HuH-7 (cell line): ENCODE data around the gene NPTX1.
A peak's percentile ranks its signal among the peaks of the same experiment; 100 is the strongest.

ENCODE experiments used
- DNase-seq: peaks from one replicate; pipeline ENCODE4 v3.0.0; 2011; ENCODE audit warnings: low spot score

NPTX1 gene

GRCh38 chr17:80443916-80444643, 32.3 kb downstream of the NPTX1 start:
- DNase-seq: no peak

GRCh38 chr17:80443498-80443897, 32.9 kb downstream of the NPTX1 start:
- DNase-seq: no peak

GRCh38 chr17:80442764-80443163, 33.6 kb downstream of the NPTX1 start:
- no peak for DNase-seq

- no peak for DNase-seq
Observed at GRCh38 chr17:80442323-80442659, 34.1 kb downstream of the NPTX1 start.

GRCh38 chr17:80441598-80442322, 34.6 kb downstream of the NPTX1 start:
- no peak for DNase-seq

- peak; percentile 93 for DNase-seq
Observed at GRCh38 chr17:80441133-80441578, 35.3 kb downstream of the NPTX1 start.

DNA sequence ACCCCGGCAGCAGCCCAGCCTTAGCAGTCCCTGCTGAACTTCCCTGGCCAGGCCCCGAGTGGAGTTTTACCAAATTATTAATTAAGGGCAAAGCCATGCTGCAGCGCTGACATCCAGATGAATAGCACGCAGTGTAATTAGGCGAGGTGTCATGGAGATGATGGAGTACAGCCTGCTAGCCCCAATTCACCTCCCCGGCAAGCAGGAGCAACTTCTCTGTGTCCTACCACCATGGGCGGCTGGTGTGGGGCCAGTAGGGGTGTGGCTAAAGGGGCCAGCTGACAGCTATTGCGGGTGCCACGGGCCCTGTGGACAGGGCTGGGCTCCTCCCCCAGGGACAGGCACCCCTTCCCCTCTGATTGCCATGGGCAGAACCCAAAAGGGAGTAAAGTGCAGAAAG, 36.9 kb downstream of the NPTX1 start:
- DNase-seq: no peak

DNA sequence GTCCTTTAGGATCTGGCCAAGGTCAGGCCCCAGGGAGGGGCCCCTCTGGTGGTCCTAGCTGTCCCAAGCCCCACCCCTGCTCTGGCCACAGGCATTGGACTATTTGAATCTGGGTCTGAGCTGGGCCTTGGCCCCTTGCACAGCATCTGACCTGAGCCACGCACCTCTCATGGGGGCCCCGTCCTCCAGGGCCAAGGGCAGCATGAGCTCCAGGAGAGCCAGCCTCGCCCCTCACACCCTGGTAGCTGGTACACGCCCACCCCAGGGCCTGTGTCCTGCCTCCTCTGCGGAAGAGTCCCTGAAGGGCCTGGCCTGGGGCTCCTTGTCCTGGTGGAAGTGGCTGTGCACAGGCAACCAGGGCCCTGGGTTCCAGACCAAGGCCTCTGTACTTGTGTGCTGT, 37.6 kb downstream of the NPTX1 start:
- no peak for DNase-seq

- no peak for DNase-seq
Observed at GRCh38 chr17:80437532-80437931, 38.9 kb downstream of the NPTX1 start.

DNA sequence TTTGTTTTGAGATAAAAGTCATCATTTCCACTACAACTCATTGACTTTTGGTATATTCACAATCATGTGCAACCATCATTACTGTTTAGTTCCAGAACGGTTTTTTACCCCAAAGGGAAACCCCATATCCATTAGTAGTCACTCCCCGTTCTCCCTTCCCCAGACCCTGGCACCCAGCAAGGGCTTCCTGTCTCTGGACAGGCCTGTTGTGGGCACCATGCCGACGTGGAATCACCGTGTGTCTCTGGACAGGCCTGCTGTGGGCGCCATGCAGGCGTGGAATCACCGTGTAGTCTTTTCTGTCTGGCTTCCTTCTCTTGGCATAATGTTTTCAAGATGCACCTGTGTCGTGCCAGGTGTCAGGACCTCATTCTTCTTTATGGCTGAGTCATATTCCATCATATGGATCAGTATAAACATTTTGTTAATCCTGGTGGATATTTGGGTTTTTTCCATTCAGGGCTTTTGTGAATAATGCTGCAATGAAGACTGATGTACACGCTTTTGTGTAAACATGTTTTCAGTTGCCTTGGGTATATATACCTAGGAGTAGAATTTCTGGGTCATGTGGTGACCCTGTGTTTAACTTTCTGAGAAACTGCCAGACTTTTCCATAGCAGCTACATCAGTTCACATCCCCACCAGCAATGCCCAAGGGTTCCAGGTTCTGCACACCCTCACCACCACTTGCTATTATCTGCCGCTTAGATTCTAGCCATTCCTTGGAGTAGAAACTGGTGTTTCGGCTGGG, 42.3 kb downstream of the NPTX1 start:
- DNase-seq: no peak

GRCh38 chr17:80432961-80433550, 43.4 kb downstream of the NPTX1 start:
- no peak for DNase-seq

- no peak for DNase-seq
Observed at GRCh38 chr17:80432350-80432955, 44.0 kb downstream of the NPTX1 start.

DNA sequence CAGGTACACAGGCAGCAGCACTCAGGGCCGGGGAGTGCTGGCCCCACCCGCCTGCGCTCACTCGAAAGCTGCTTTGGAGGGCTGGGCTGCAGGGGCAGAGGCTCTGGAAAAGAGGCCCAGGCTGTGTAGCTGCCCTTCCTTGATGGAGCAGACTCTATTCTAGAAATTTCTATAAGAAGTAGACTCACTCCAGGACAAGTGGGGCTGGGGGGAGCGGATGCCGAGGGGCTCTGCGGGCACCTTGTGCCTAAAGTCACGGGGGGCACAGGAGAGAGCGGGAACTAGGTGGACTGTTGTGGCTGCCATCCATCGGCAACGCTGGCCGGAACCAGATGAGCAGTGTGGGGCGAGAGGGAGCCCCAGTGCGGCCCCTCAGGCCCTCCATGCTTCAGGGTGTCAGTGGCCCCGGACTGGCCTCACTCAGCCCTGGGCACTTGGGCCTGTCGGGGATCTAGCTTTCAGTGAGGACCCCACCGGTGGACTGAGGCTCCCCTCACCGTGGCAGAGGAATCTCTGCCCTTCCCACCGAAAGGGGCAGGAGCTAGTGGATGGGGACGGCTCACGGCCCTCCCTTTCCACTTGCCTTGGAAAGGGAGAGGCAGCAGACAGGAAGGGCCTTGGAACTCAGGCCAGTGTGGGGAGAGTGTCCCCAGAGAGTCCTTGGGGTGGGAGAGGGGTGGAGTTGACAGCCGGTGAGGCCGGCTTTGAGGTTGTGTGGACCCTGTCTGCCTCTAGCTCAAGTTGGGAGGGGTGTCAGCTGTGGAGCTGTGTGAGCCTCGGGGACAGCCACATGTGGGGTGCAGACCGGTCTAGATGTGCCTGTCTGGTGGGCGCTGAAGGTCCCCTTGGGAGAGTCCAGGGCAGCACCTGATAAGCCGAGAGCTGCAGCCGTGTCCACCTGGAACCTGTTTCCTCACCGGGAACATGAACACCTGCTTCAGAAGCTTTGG, 44.9 kb downstream of the NPTX1 start:
- DNase-seq: no peak

DNA sequence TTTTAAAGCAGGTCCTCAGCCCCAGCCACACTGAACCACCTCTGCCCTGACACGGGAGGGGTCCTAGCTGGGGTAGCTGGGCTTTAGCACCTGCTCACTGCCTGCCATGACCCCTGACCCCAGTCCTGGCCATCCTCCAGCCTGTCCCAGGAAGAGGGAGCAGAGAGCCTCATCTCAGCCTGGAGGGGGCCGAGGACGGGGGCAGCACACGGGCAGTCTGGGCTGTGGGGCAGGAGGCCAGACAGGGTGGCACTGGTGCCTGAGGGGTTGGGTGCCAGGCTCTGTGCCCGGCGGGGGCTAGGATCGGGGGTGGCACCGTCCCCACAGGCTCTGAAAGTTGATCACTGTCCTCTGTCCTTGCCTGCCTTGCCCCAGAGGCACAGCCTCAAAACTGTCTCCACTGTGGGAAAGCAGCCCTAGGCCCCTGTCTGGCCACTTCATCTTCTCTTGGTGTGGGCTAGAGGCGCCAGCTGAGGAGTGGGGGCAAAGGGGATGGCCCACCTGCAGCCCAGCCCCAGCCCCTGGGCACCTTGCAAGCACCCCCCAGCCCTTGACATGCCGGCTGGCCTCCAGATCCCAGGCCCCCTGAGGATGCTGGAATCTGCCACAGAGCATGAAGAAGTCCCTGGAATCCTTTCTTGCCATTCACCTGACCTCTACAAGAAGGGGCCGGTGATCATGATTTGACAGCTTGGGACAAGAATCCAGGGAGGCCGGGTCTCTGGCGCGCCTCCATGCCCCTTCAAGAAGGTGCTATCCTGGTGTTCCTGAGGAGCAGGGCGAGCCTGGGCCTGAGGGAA, 45.8 kb downstream of the NPTX1 start:
- DNase-seq: no peak

DNA sequence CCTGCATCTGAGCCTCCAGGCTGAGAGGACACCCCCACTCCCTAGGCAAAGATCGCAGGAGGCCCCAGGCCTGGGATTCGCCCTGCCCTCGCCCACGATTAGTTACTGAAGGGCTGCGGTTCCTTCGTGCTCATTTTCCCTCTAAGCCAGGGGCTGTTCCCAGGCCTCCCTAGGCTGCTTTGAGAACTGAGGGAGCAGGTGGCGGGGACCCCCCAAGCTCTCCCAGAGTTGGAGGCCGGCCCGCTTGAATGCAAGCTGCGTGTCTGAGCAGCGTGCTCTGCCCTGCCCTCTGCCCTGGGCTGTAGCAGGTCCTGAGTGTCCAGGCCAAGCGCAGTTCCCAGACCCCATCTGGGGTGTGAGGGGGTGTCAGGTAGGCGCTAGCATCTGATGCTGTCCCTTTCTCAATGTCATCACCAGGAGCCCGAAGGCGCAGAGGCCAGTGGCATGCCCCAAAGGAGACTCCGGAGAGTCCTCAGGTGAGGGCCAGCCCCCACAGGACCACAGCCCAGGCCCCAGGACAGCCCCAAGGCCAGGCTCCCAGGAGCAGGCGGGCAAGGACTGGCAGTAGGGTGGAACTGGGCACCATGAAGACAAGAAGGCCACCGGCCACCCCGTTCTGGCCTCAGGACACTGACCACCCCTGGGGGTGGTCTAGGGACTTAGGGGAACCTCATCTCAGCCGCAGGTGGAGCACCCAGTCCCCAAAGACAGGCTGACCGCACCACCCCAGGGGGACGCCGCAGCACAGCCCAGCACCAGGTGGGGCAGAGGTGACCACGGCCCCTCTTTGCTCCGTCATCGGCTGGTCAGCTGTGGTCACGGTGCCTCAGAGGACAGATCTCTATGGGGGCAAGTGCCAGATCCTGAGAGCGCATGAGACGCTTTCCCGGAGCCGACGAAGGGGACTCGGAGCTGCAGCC, 46.8 kb downstream of the NPTX1 start:
- no peak for DNase-seq

- DNase-seq: no peak
Observed at GRCh38 chr17:80428796-80429195, 47.6 kb downstream of the NPTX1 start.

DNA sequence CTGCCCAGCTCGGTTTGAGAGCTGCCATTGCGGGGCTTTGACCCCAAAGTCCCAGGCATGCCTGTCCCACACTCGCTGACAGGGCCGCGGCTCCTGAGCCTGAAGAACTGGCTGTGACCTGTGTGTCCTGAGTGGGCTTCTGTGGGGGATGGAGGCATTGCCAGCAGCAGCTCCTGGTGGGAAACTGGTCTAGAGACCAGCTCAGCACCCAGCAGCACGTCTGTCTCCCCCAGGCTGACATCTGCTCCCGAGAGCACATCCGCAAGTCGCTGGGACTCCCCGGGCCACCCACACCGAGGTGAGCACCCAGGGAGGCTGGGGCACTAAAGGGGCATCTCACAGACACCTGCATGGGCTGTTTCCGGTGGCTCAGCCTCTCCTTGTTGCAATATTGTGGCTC, 48.0 kb downstream of the NPTX1 start:
- DNase-seq: no peak

GRCh38 chr17:80427366-80428282, 48.8 kb downstream of the NPTX1 start:
- no peak for DNase-seq
